GM23338 (cell line): Measurements from ENCODE around the gene TPSB2.

Experiments used
- CREB1 ChIP-seq: fragments of 250-450 bp; sonication (Bioruptor Pico); IDR thresholded peaks from 2 replicates; pipeline ENCODE4 v1.5.0; 2020; ENCODE audit warnings: low read depth, mild to moderate bottlenecking, moderate library complexity
- CTCF ChIP-seq, 2 experiments: fragments of 200-600 bp in 1 of 2; sonication (generic) in 1 of 2; conservative IDR thresholded peaks; 2 replicates each; pipeline versions ENCODE4 v1.5.1 to v1.6.1; 2016 to 2017; ENCODE audit warnings: antibody characterized with exemption in 2 of 2, low read depth in 2 of 2, mild to moderate bottlenecking in 2 of 2, moderate library complexity in 1 of 2
- ETS1 ChIP-seq: IDR thresholded peaks from 2 replicates; pipeline ENCODE4 v1.6.1; 2016; ENCODE audit warnings: antibody characterized with exemption
- EZH2 ChIP-seq: fragments of 200-600 bp; sonication (generic); IDR thresholded peaks from one replicate; pipeline ENCODE4 v1.8.0; 2017; ENCODE audit warnings: antibody characterized with exemption, mild to moderate bottlenecking, low read depth; ENCODE audit not compliant: unreplicated experiment
- EZH2phosphoT487 ChIP-seq: fragments of 200-600 bp; sonication (generic); IDR thresholded peaks from one replicate; pipeline ENCODE4 v1.8.1; 2018; ENCODE audit warnings: antibody characterized with exemption; ENCODE audit not compliant: unreplicated experiment
- NANOG ChIP-seq: IDR thresholded peaks from 2 replicates; pipeline ENCODE4 v1.6.1; 2016; ENCODE audit warnings: antibody characterized with exemption, borderline replicate concordance
- POLR2AphosphoS5 ChIP-seq: IDR thresholded peaks from 2 replicates; pipeline ENCODE4 v1.6.1; 2016; ENCODE audit warnings: antibody characterized with exemption, low read depth
- REST ChIP-seq: IDR thresholded peaks from one replicate; pipeline ENCODE4 v1.6.1; 2018; ENCODE audit warnings: antibody characterized with exemption; ENCODE audit not compliant: unreplicated experiment
- ZNF114 ChIP-seq: fragments of 250-450 bp; sonication (Bioruptor Pico); IDR thresholded peaks from 2 replicates; pipeline ENCODE4 v1.5.0; 2020; ENCODE audit warnings: mild to moderate bottlenecking, moderate library complexity
- ZNF331 ChIP-seq: fragments of 250-450 bp; sonication (Bioruptor Pico); IDR thresholded peaks from 2 replicates; pipeline ENCODE4 v1.5.0; 2020; ENCODE audit warnings: low read depth, mild to moderate bottlenecking, moderate library complexity

GRCh38 chr16:1193143-1193824 is 36.7 kb downstream of the TPSB2 start:
- TF ChIP-seq CTCF (conservative IDR thresholded peaks at IDR 0.05; ENCODE audit: low read depth in 2 of 2) (no peak), REST (no peak), EZH2 (no peak), ZNF114 (CRISPR knock-in tag) (no peak), POLR2AphosphoS5 (no peak), ZNF331 (CRISPR knock-in tag) (no peak), CREB1 (CRISPR knock-in tag) (no peak), ETS1 (no peak), EZH2phosphoT487 (no peak), NANOG (no peak)
